K562 (cell line): Measurements from ENCODE around the gene VKORC1. TPM values are rescaled to one million over a fixed set of nuclear protein-coding genes. Genes with fewer than 3 reads are reported as not detected.

Experiments used
- ATAC-seq: fragments of 200-7000 bp; cut with Tn5 transposase; 3 replicates; pipeline ENCODE4 v1.9.1; 2020; ENCODE audit warnings: moderate library complexity
- BruUV-seq: library from RNA; stranded (reverse); fragments of 400-500 nt; replicated peaks from 2 replicates; lab custom pipeline; 2021; lab: Mats Ljungman, UMichigan
- CTCF ChIA-PET: fragments of 300-600 bp; formaldehyde crosslinking; extraction: SDS; loops from one replicate; lab custom pipeline; 2021; ENCODE audit warnings: low intra/inter-chr PET ratio; lab: Yijun Ruan, JAX
- POLR2A ChIA-PET: fragments of 300-600, 350-650 bp; sonication (Branson Sonifier 250); formaldehyde crosslinking; extraction: SDS; loops from one replicate; lab custom pipeline; 2021; ENCODE audit warnings: antibody characterized with exemption, inconsistent platforms; lab: Yijun Ruan, JAX
- DNase-seq, 4 experiments: peaks; one replicate each; pipeline versions ENCODE4 v3.0.0 to v3.0.0-alpha.2; 2011 to 2018; ENCODE audit warnings: low spot score in 3 of 4, mixed read lengths in 3 of 4; ENCODE audit errors: extremely low read depth in 1 of 4
- FAIRE-seq: peaks from 2 replicates; lab custom pipeline; 2011; peaks lifted over from hg19 to GRCh38; lab: Jason Lieb, UNC
- H2AFZ ChIP-seq: 2 replicates; pipeline ENCODE4 v1.6.0; 2011; ENCODE audit warnings: low read depth, low read length, control low read depth, inconsistent platforms
- H3K27ac ChIP-seq: fragments of 200-600 bp; 3 replicates; pipeline ENCODE4 v1.8.0; 2011; ENCODE audit warnings: low read depth, mild to moderate bottlenecking, control low read depth, inconsistent platforms, low read length, moderate library complexity, mixed read lengths; ENCODE audit errors: extremely low read depth
- H3K27me3 ChIP-seq, 2 experiments: fragments of 300-600 bp in 1 of 2; 2 replicates in 1 of 2; 3 replicates in 1 of 2; pipeline versions ENCODE4 v1.6.0 to v1.8.0; 2011; ENCODE audit warnings: inconsistent platforms in 2 of 2, low read length in 2 of 2, mild to moderate bottlenecking in 1 of 2, mixed read lengths in 1 of 2, moderate library complexity in 1 of 2; ENCODE audit not compliant: control insufficient read depth in 2 of 2, insufficient read depth in 2 of 2
- H3K36me3 ChIP-seq: fragments of 300-600 bp; 3 replicates; pipeline ENCODE4 v1.8.0; 2011; ENCODE audit warnings: mild to moderate bottlenecking, low read length, inconsistent platforms; ENCODE audit not compliant: control insufficient read depth, insufficient read depth
- H3K4me1 ChIP-seq, 2 experiments: fragments of 200-600 bp in 1 of 2; replicated peaks in 1 of 2; 2 replicates in 1 of 2; 3 replicates in 1 of 2; pipeline versions ENCODE4 v1.5.1 to v1.8.0; 2011; ENCODE audit warnings: inconsistent platforms in 2 of 2, low read length in 2 of 2, mild to moderate bottlenecking in 1 of 2, mixed read lengths in 1 of 2, moderate library complexity in 1 of 2; ENCODE audit not compliant: control insufficient read depth in 2 of 2, insufficient read depth in 2 of 2
- H3K4me2 ChIP-seq: 2 replicates; pipeline ENCODE4 v1.6.1; 2011; ENCODE audit warnings: low read length, control low read depth, inconsistent platforms, mixed read lengths; ENCODE audit not compliant: insufficient read depth
- H3K4me3 ChIP-seq: fragments of 200-600 bp; sonication (generic), shearing (Covaris generic); 2 replicates; pipeline ENCODE4 v1.5.1; 2016; ENCODE audit warnings: control low read depth, inconsistent platforms
- H3K79me2 ChIP-seq: fragments of 200-600 bp; 3 replicates; pipeline ENCODE4 v1.8.0; 2011; ENCODE audit warnings: low read length, inconsistent platforms; ENCODE audit not compliant: control insufficient read depth, insufficient read depth
- H3K9ac ChIP-seq, 2 experiments: 2 replicates each; pipeline versions ENCODE4 v1.6.0 to v1.6.1; 2011; ENCODE audit warnings: low read depth in 2 of 2, low read length in 2 of 2, control low read depth in 1 of 2, inconsistent platforms in 1 of 2, mild to moderate bottlenecking in 1 of 2, mixed read lengths in 1 of 2; ENCODE audit not compliant: insufficient read depth in 1 of 2
- H3K9me1 ChIP-seq: one replicate; pipeline ENCODE4 v1.6.0; 2011; ENCODE audit warnings: inconsistent platforms, mild to moderate bottlenecking, low read length, moderate library complexity; ENCODE audit not compliant: control insufficient read depth, insufficient read depth
- H3K9me3 ChIP-seq: replicated peaks from 2 replicates; pipeline ENCODE4 v1.5.1; 2011; ENCODE audit warnings: low read depth, low read length, inconsistent platforms; ENCODE audit not compliant: control insufficient read depth, insufficient read depth
- H4K20me1 ChIP-seq: replicated peaks from 2 replicates; pipeline ENCODE4 v1.6.1; 2011; ENCODE audit warnings: low read length, inconsistent platforms, mixed read lengths; ENCODE audit not compliant: control insufficient read depth, insufficient read depth
- ATF2 ChIP-seq: sonication (generic); formaldehyde crosslinking; IDR thresholded peaks from 2 replicates; pipeline ENCODE4 v1.8.1; 2022; ENCODE audit warnings: missing genetic modification reagents
- POLR2G ChIP-seq: fragments of 200-400 bp; formaldehyde crosslinking; IDR thresholded peaks from 2 replicates; pipeline ENCODE4 v1.6.1; 2017; ENCODE audit warnings: low read depth, mild to moderate bottlenecking, antibody characterized with exemption, low read length, moderate library complexity
- RBFOX2 ChIP-seq: fragments of 200-400 bp; formaldehyde crosslinking; IDR thresholded peaks from 2 replicates; pipeline ENCODE4 v1.6.1; 2017; ENCODE audit warnings: low read depth, mild to moderate bottlenecking, low read length, moderate library complexity
- RBM22 ChIP-seq: fragments of 200-400 bp; formaldehyde crosslinking; IDR thresholded peaks from 2 replicates; pipeline ENCODE4 v1.6.1; 2018; ENCODE audit warnings: low read length, low read depth; ENCODE audit not compliant: poor library complexity, severe bottlenecking
- TEAD4 ChIP-seq, 2 experiments: sonication (generic) in 1 of 2; formaldehyde crosslinking in 1 of 2; IDR thresholded peaks; 2 replicates each; pipeline versions ENCODE4 v1.6.1 to v1.8.0; 2012 to 2022; ENCODE audit warnings: borderline replicate concordance in 1 of 2, inconsistent platforms in 1 of 2, low read length in 1 of 2, mild to moderate bottlenecking in 1 of 2, missing genetic modification reagents in 1 of 2
- WGBS: fragments of 100-300 bp; shearing (Covaris generic); methylation state at CpG from one replicate; pipeline ENCODE4 v1.1.6; 2016; ENCODE audit warnings: low coverage, mixed read lengths; ENCODE audit not compliant: insufficient coverage; ENCODE audit errors: missing lambda C conversion rate; 5-methylcytosine and 5-hydroxymethylcytosine counted together
- in situ Hi-C: fragments of 300-500 bp; cut with MboI; formaldehyde crosslinking; loops from 4 replicates; pipeline ENCODE4 v1.15.0; 2018; ENCODE audit warnings: inconsistent platforms, mixed read lengths
- intact Hi-C: fragments of 100-400 bp; cut with micrococcal nuclease; formaldehyde crosslinking; loops from 2 replicates; pipeline ENCODE4 v1.14.2; 2022
- polyA plus RNA-seq, 8 experiments: library from polyadenylated mRNA; depleted of rRNA in 4 of 8; stranded (reverse) in 5 of 8; unstranded in 3 of 8; fragments of >200 nt; fragmentation: Nextera tagmentation in 2 of 8; fragmentation: Illumina TruSeq in 1 of 8; extraction: Ambion mirVana in 2 of 8; extraction: Trizol in 1 of 8; gene quantifications; 2 replicates each; pipeline versions ENCODE4 v1.2.1 to v1.2.3, GENCODE V29; 2011 to 2014; ENCODE audit warnings: inconsistent platforms in 1 of 8, missing spikeins in 1 of 8
- total RNA-seq, 7 experiments: library from RNA; depleted of rRNA in 6 of 7; stranded (reverse); fragments of >200 nt in 6 of 7; fragmentation: Illumina TruSeq in 2 of 7; extraction: Trizol in 2 of 7; gene quantifications; 2 replicates each; pipeline versions ENCODE4 v1.2.1 to v1.2.3, GENCODE V29; 2011 to 2021; ENCODE audit warnings: low replicate concordance in 1 of 7

VKORC1 gene
- total and polyA plus RNA-seq, 9 of the 15 experiments (the other 6 are each of a cell fraction or from before 2014, with no cell fraction given): 30.0 to 119 (median 62.1) TPM

- intact Hi-C loops: no loop called here
- no peak overlapping the region for H3K27ac ChIP-seq
- peaks cover 55% of the 10 kb centered on the region; the same call in 2 of the 3 replicates for H3K36me3 ChIP-seq
- no peaks in the 10 kb centered on the region; the same call in 2 of the 3 replicates for H3K79me2 ChIP-seq
- ChIA-PET POLR2A (interaction anchor here (0.6 to 3.4 kb wide), 9 partner anchors 9 to 134 kb away, joined by 3 to 32 read pairs (median 3); partner anchors contain the start of genes KAT8, VKORC1, ZNF646 and ZNF668), CTCF (no interaction called here)
- in situ Hi-C loops: no loop called here
- no peaks in the 10 kb centered on the region for H3K9me1 ChIP-seq
- peaks cover 0 to 68% of the 10 kb centered on the region in 2 experiments; a peak in 3 of 5 replicates for H3K4me1 ChIP-seq
- no peak overlapping the region for H3K9ac ChIP-seq
- no TSS peak for BruUV-seq
- H4K20me1 ChIP-seq: 0 out of 2 replicates have a peak, but pooled peaks cover 5% of the 10 kb centered on the region
- no peak overlapping the region for H2AFZ ChIP-seq
- no peak overlapping the region for H3K4me3 ChIP-seq
- H3K9me3 ChIP-seq: no peaks in the 10 kb centered on the region
- no peaks in the 10 kb centered on the region for H3K27me3 ChIP-seq
- WGBS: 57% methylated on average over 8 of the region's 8 CpGs
- TF ChIP-seq TEAD4 (IDR thresholded peaks at IDR 0.05; ENCODE audit: low read length): no peak
- no peak for TF ChIP-seq TEAD4 (CRISPR knock-in tag; IDR thresholded peaks at IDR 0.05; ENCODE audit: borderline replicate concordance)
- DNase-seq (no peak), FAIRE-seq (no peak), ATAC-seq (no peak)
- H3K4me2 ChIP-seq: no peak overlapping the region
Measured at GRCh38 chr16:31085411-31085810, 9.2 kb downstream of the VKORC1 start.

GRCh38 chr16:31084584-31085302 is 9.9 kb downstream of the VKORC1 start:
- Histone ChIP-seq H3K9me3 (no peaks in the 10 kb centered on the region), H3K79me2 (no peaks in the 10 kb centered on the region; the same call in 2 of the 3 replicates), H3K27me3 (no peaks in the 10 kb centered on the region), H3K9ac (peak overlapping the region in 1 of 2 experiments; percentile 33; a peak in 1 of 4 replicates), H4K20me1 (0 out of 2 replicates have a peak, but pooled peaks cover 5% of the 10 kb centered on the region), H3K9me1 (no peaks in the 10 kb centered on the region), H2AFZ (no peak overlapping the region), H3K4me1 (peaks cover 0 to 74% of the 10 kb centered on the region in 2 experiments; a peak in 3 of 5 replicates), H3K4me3 (no peak overlapping the region), H3K4me2 (no peak overlapping the region), H3K36me3 (peaks cover 59% of the 10 kb centered on the region; the same call in 2 of the 3 replicates), H3K27ac (no peak overlapping the region)
- FAIRE-seq: no peak
- in situ Hi-C loops (no loop called here), intact Hi-C loops (no loop called here)
- WGBS: 92% methylated on average over 15 of the region's 16 CpGs
- POLR2A ChIA-PET: interaction anchor here (0.6 to 3.4 kb wide), 10 partner anchors 10 to 134 kb away, joined by 3 to 32 read pairs (median 3); partner anchors contain the start of genes KAT8, VKORC1, ZNF646 and ZNF668
- ATAC-seq: no peak
- CTCF ChIA-PET: no interaction called here
- no peak for DNase-seq
- no peak for TF ChIP-seq ATF2 (CRISPR knock-in tag)
- TF ChIP-seq POLR2G: peak; percentile 68
- peak; percentile 61 for TF ChIP-seq RBFOX2
- TF ChIP-seq RBM22: peak; percentile 44
- BruUV-seq: no TSS peak
